GM23248 (cell line): Measurements from ENCODE around the gene LAMTOR1. TPM values are rescaled to one million over a fixed set of nuclear protein-coding genes. Genes with fewer than 3 reads are reported as not detected.

ENCODE experiments used
- DNase-seq: peaks from one replicate; pipeline ENCODE4 v3.0.0-alpha.2; 2015
- H2AFZ ChIP-seq: fragments of 200-600 bp; sonication (generic); 2 replicates; pipeline ENCODE4 v1.6.1; 2016; ENCODE audit warnings: antibody characterized with exemption
- H3F3A ChIP-seq: fragments of 200-600 bp; sonication (generic); 2 replicates; pipeline ENCODE4 v1.6.1; 2016; ENCODE audit warnings: mild to moderate bottlenecking, antibody characterized with exemption, mixed run types; ENCODE audit not compliant: insufficient read depth
- H3K27ac ChIP-seq: fragments of 200-600 bp; sonication (generic); 2 replicates; pipeline ENCODE4 v1.5.1; 2016; ENCODE audit warnings: mild to moderate bottlenecking
- H3K27me3 ChIP-seq: fragments of 200-600 bp; sonication (generic); replicated peaks from 2 replicates; pipeline ENCODE4 v1.6.1; 2016; ENCODE audit warnings: mild to moderate bottlenecking; ENCODE audit not compliant: insufficient read depth
- H3K36me3 ChIP-seq: fragments of 200-600 bp; sonication (generic); 2 replicates; pipeline ENCODE4 v1.6.1; 2016; ENCODE audit warnings: low read depth, mild to moderate bottlenecking
- H3K4me1 ChIP-seq: fragments of 200-600 bp; sonication (generic); 2 replicates; pipeline ENCODE4 v1.6.1; 2016; ENCODE audit warnings: mild to moderate bottlenecking; ENCODE audit not compliant: insufficient read depth
- H3K4me2 ChIP-seq: fragments of 200-600 bp; sonication (generic); one replicate; pipeline ENCODE4 v1.6.1; 2016; ENCODE audit warnings: mild to moderate bottlenecking; ENCODE audit not compliant: unreplicated experiment
- H3K4me3 ChIP-seq: fragments of 200-600 bp; sonication (generic); 2 replicates; pipeline ENCODE4 v1.5.1; 2016; ENCODE audit warnings: mild to moderate bottlenecking
- H3K79me2 ChIP-seq: fragments of 200-600 bp; sonication (generic); 2 replicates; pipeline ENCODE4 v1.6.1; 2016; ENCODE audit warnings: mild to moderate bottlenecking; ENCODE audit not compliant: insufficient read depth
- H3K9ac ChIP-seq: fragments of 200-600 bp; sonication (generic); 2 replicates; pipeline ENCODE4 v1.6.1; 2016; ENCODE audit warnings: mild to moderate bottlenecking
- H3K9me2 ChIP-seq: fragments of 200-600 bp; sonication (generic); 2 replicates; pipeline ENCODE4 v1.6.1; 2016; ENCODE audit warnings: mixed run types, mild to moderate bottlenecking, moderate library complexity; ENCODE audit not compliant: insufficient read depth
- H3K9me3 ChIP-seq: fragments of 200-600 bp; sonication (generic); one replicate; pipeline ENCODE4 v1.6.1; 2017; ENCODE audit warnings: low read depth
- H4K20me1 ChIP-seq: fragments of 200-600 bp; sonication (generic); 2 replicates; pipeline ENCODE4 v1.6.0; 2016; ENCODE audit not compliant: insufficient read depth
- EZH2 ChIP-seq: fragments of 200-600 bp; sonication (generic); IDR thresholded peaks from 2 replicates; pipeline ENCODE4 v1.6.1; 2018; ENCODE audit warnings: antibody characterized with exemption, mild to moderate bottlenecking; ENCODE audit not compliant: insufficient read depth, poor library complexity, severe bottlenecking
- EZH2phosphoT487 ChIP-seq: fragments of 200-600 bp; sonication (generic); IDR thresholded peaks from 2 replicates; pipeline ENCODE4 v1.6.1; 2018; ENCODE audit warnings: antibody characterized with exemption, moderate library complexity, mild to moderate bottlenecking, low read depth; ENCODE audit not compliant: insufficient read depth
- WGBS, 2 experiments: methylation state at CpG; one replicate each; pipeline ENCODE4 v1.1.6; 2015 to 2017; ENCODE audit warnings: low lambda C conversion rate in 2 of 2, low coverage in 1 of 2; ENCODE audit errors: missing lambda C conversion rate in 2 of 2; 5-methylcytosine and 5-hydroxymethylcytosine counted together
- in situ Hi-C: fragments of 300-500 bp; cut with MboI; formaldehyde crosslinking; loops from 2 replicates; pipeline ENCODE4 v1.15.0; 2020
- polyA plus RNA-seq: library from polyadenylated mRNA; unstranded; fragments of >200 nt; fragmentation: Nextera tagmentation; extraction: Ambion mirVana; gene quantifications from 2 replicates; pipeline ENCODE4 v1.2.1, GENCODE V29; 2016
- total RNA-seq: library from RNA; depleted of rRNA; stranded (reverse); fragments of >200 nt; shearing (Covaris generic); gene quantifications from 2 replicates; pipeline ENCODE4 v1.2.3, GENCODE V29; 2014

Gene LAMTOR1
- total and polyA plus RNA-seq, 2 experiments from 2014 or later: 122 to 142 TPM

GRCh38 chr11:72114570-72114969 lies 11.5 kb upstream of the LAMTOR1 start:
- 81 to 92% methylated on average over 1 of the region's 1 CpG for WGBS, 2 experiments

GRCh38 chr11:72112978-72113808 lies 10.1 kb upstream of the LAMTOR1 start:
- 30 to 33% methylated on average over 9 of the region's 9 CpGs for WGBS, 2 experiments
- Histone ChIP-seq H3K27ac (peak overlapping the region; percentile 100), H3K36me3 (no peaks in the 10 kb centered on the region), H3K27me3 (no peaks in the 10 kb centered on the region), H3K4me1 (peaks cover 31% of the 10 kb centered on the region), H3K4me3 (peak overlapping the region; percentile 75), H3K9ac (peak overlapping the region; percentile 87), H4K20me1 (no peaks in the 10 kb centered on the region), H3K9me3 (no peaks in the 10 kb centered on the region), H3K4me2 (peak overlapping the region; percentile 75), H2AFZ (peak overlapping the region; percentile 67), H3F3A (peaks cover 36% of the 10 kb centered on the region), H3K9me2 (no peaks in the 10 kb centered on the region), H3K79me2 (no peaks in the 10 kb centered on the region)
- DNase-seq: peak; percentile 97
- TF ChIP-seq EZH2phosphoT487 (no peak), EZH2 (no peak)
- in situ Hi-C loops: no loop called here

More at GRCh38 chr11:72114570-72114969, 11.5 kb upstream of the LAMTOR1 start:
- peak overlapping the region; percentile 87; the same call in 1 of the 2 replicates for H3K9ac ChIP-seq
- peak; percentile 72 for DNase-seq
- no peaks in the 10 kb centered on the region for H3K36me3 ChIP-seq
- peak overlapping the region; percentile 100 for H3K27ac ChIP-seq
- no peaks in the 10 kb centered on the region for H3K27me3 ChIP-seq
- in situ Hi-C loops: no loop called here
- peaks cover 31% of the 10 kb centered on the region for H3K4me1 ChIP-seq
- H3K79me2 ChIP-seq: no peaks in the 10 kb centered on the region
- H3K4me2 ChIP-seq: peak overlapping the region; percentile 49
- H3K9me3 ChIP-seq: no peaks in the 10 kb centered on the region
- H3F3A ChIP-seq: peaks cover 36% of the 10 kb centered on the region
- H3K9me2 ChIP-seq: no peaks in the 10 kb centered on the region
- TF ChIP-seq EZH2 (no peak), EZH2phosphoT487 (no peak)
- peak overlapping the region; percentile 67 for H2AFZ ChIP-seq
- no peaks in the 10 kb centered on the region for H4K20me1 ChIP-seq
- no peak overlapping the region; the same call in 1 of the 2 replicates for H3K4me3 ChIP-seq

- Histone ChIP-seq H3K27me3 (no peaks in the 10 kb centered on the region), H3K4me3 (peak within 1 kb of the TSS; percentile 75), H3K79me2 (no peaks in the 10 kb centered on the region), H2AFZ (peak within 1 kb of the TSS; percentile 67), H3F3A (peaks cover 36% of the 10 kb centered on the region), H3K27ac (peak within 1 kb of the TSS; percentile 100), H3K9me3 (no peaks in the 10 kb centered on the region), H3K9ac (peak within 1 kb of the TSS; percentile 87), H3K9me2 (no peaks in the 10 kb centered on the region), H4K20me1 (no peaks in the 10 kb centered on the region), H3K36me3 (no peaks in the 10 kb centered on the region), H3K4me2 (peak within 1 kb of the TSS; percentile 87), H3K4me1 (peaks cover 31% of the 10 kb centered on the region)
- peak; percentile 100 for DNase-seq
- TF ChIP-seq EZH2phosphoT487 (no peak), EZH2 (no peak)
- in situ Hi-C loops: no loop called here
- WGBS, 2 experiments: 0 to 1% methylated on average over 49 of the region's 49 CpGs
Measured at GRCh38 chr11:72112143-72112977, 9.3 kb upstream of the LAMTOR1 start, which contains the start of gene ANAPC15. ANAPC15 (minus strand) TSS chr11:72112695; CDS start chr11:72111276, 1,419 bp downstream.
